GM23338 (cell line): ENCODE measurements around the gene LEPR. TPM values are rescaled to one million over a fixed set of nuclear protein-coding genes. Genes with fewer than 3 reads are reported as not detected.

Source experiments
- ATAC-seq: fragments of 200-7000 bp; cut with Tn5 transposase; 3 replicates; pipeline ENCODE4 v1.9.1; 2020
- DNase-seq: peaks from one replicate; pipeline ENCODE4 v3.0.0-alpha.2; 2015; ENCODE audit warnings: low spot score
- H2AFZ ChIP-seq: fragments of 200-600 bp; sonication (generic); 2 replicates; pipeline ENCODE4 v1.8.0; 2016; ENCODE audit warnings: antibody characterized with exemption, mild to moderate bottlenecking, moderate library complexity
- H3F3A ChIP-seq: fragments of 200-600 bp; sonication (generic); replicated peaks from 2 replicates; pipeline ENCODE4 v1.8.0; 2017; ENCODE audit warnings: antibody characterized with exemption, mixed run types, low read depth
- H3K27ac ChIP-seq: fragments of 200-600 bp; sonication (generic); 2 replicates; pipeline ENCODE4 v1.6.1; 2016; ENCODE audit warnings: low read depth
- H3K27me3 ChIP-seq: fragments of 200-600 bp; sonication (generic); 2 replicates; pipeline ENCODE4 v1.8.0; 2016; ENCODE audit warnings: mild to moderate bottlenecking, mixed run types, moderate library complexity; ENCODE audit not compliant: insufficient read depth
- H3K36me3 ChIP-seq: fragments of 200-600 bp; sonication (generic); 2 replicates; pipeline ENCODE4 v1.8.0; 2016; ENCODE audit warnings: mild to moderate bottlenecking; ENCODE audit not compliant: insufficient read depth
- H3K4me1 ChIP-seq: fragments of 200-600 bp; sonication (generic); 2 replicates; pipeline ENCODE4 v1.8.0; 2016; ENCODE audit warnings: mild to moderate bottlenecking, moderate library complexity; ENCODE audit not compliant: insufficient read depth
- H3K4me2 ChIP-seq: fragments of 200-600 bp; sonication (generic); 2 replicates; pipeline ENCODE4 v1.7.1; 2017; ENCODE audit warnings: mixed run types
- H3K4me3 ChIP-seq: fragments of 200-600 bp; sonication (generic); 2 replicates; pipeline ENCODE4 v1.6.1; 2016; ENCODE audit warnings: mixed run types
- H3K79me2 ChIP-seq: fragments of 200-600 bp; sonication (generic); replicated peaks from 2 replicates; pipeline ENCODE4 v1.8.0; 2017; ENCODE audit warnings: mild to moderate bottlenecking; ENCODE audit not compliant: insufficient read depth
- H3K9me2 ChIP-seq: fragments of 200-600 bp; sonication (generic); 2 replicates; pipeline ENCODE4 v1.8.0; 2017; ENCODE audit not compliant: insufficient read depth
- H4K20me1 ChIP-seq: fragments of 200-600 bp; sonication (generic); replicated peaks from 2 replicates; pipeline ENCODE4 v1.8.0; 2017; ENCODE audit warnings: mild to moderate bottlenecking; ENCODE audit not compliant: insufficient read depth
- H3K27ac Mint-ChIP-seq: 2 replicates; pipeline ENCODE4 v1.8.0; 2020; ENCODE audit warnings: inconsistent platforms, mild to moderate bottlenecking, moderate library complexity, mixed read lengths
- H3K27me3 Mint-ChIP-seq: 3 replicates; pipeline ENCODE4 v1.8.0; 2022; ENCODE audit warnings: low read depth, mild to moderate bottlenecking, moderate library complexity, mixed read lengths, inconsistent platforms; ENCODE audit not compliant: insufficient read depth, poor library complexity
- H3K36me3 Mint-ChIP-seq: 3 replicates; pipeline ENCODE4 v1.8.0; 2021; ENCODE audit warnings: low read depth, mild to moderate bottlenecking, inconsistent platforms, moderate library complexity, mixed read lengths
- H3K4me1 Mint-ChIP-seq: 3 replicates; pipeline ENCODE4 v1.8.0; 2020; ENCODE audit warnings: mild to moderate bottlenecking, inconsistent platforms, mixed read lengths
- H3K4me3 Mint-ChIP-seq: 3 replicates; pipeline ENCODE4 v1.8.0; 2021; ENCODE audit warnings: moderate library complexity, mild to moderate bottlenecking, inconsistent platforms, mixed read lengths
- H3K9me3 Mint-ChIP-seq: 3 replicates; pipeline ENCODE4 v1.8.0; 2020; ENCODE audit warnings: moderate library complexity, mild to moderate bottlenecking, inconsistent platforms, mixed read lengths
- CREB1 ChIP-seq: fragments of 250-450 bp; sonication (Bioruptor Pico); IDR thresholded peaks from 2 replicates; pipeline ENCODE4 v1.5.0; 2020; ENCODE audit warnings: low read depth, mild to moderate bottlenecking, moderate library complexity
- EZH2phosphoT487 ChIP-seq: fragments of 200-600 bp; sonication (generic); IDR thresholded peaks from one replicate; pipeline ENCODE4 v1.8.1; 2018; ENCODE audit warnings: antibody characterized with exemption; ENCODE audit not compliant: unreplicated experiment
- NANOG ChIP-seq: IDR thresholded peaks from 2 replicates; pipeline ENCODE4 v1.6.1; 2016; ENCODE audit warnings: antibody characterized with exemption, borderline replicate concordance
- polyA plus RNA-seq: library from polyadenylated mRNA; unstranded; fragments of >200 nt; fragmentation: Nextera tagmentation; extraction: Ambion mirVana; gene quantifications from 2 replicates; pipeline ENCODE4 v1.2.1, GENCODE V29; 2016
- total RNA-seq: library from RNA; depleted of rRNA; stranded (reverse); fragments of >200 nt; shearing (Covaris generic); gene quantifications from 2 replicates; pipeline ENCODE4 v1.2.3, GENCODE V29; 2014
- TF ChIP-seq, protein P1 (sequence below): fragments of 250-450 bp; sonication (Bioruptor Pico); IDR thresholded peaks from 2 replicates; pipeline ENCODE4 v1.5.0; 2020; ENCODE audit warnings: mild to moderate bottlenecking, moderate library complexity
- TF ChIP-seq, protein P2 (sequence below): IDR thresholded peaks from 2 replicates; pipeline ENCODE4 v1.6.1; 2016; ENCODE audit warnings: antibody characterized with exemption
- TF ChIP-seq, protein P3 (sequence below), 2 experiments: fragments of 200-600 bp in 1 of 2; sonication (generic) in 1 of 2; conservative IDR thresholded peaks; 2 replicates each; pipeline versions ENCODE4 v1.5.1 to v1.6.1; 2016 to 2017; ENCODE audit warnings: antibody characterized with exemption in 2 of 2, low read depth in 2 of 2, mild to moderate bottlenecking in 2 of 2, moderate library complexity in 1 of 2

The LEPR gene
- total and polyA plus RNA-seq, 2 experiments from 2014 or later = 2.1 to 4.7 TPM

DNA sequence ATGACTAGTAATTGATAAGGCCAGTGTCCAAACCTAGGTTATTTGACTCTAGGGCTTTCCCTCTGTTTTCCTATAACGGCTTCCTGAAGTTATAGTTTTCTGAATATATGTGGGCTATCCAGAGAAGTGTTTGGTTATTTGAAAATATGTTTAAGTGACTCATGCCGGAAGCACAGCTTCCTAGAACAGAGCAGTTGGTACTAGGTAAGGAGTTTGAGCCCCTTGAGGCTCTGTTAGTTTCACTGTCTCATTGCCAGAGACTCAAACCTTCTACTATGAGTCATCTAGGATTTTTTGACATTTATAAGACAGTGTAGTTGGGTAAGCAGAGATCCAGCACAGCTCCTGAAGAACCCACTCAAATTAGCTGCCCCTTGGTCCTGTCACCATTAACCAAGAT lies 27.1 kb upstream of the LEPR start:
- H3K9me3 Mint-ChIP-seq = no peaks in the 10 kb centered on the region; the same call in 2 of the 3 replicates
- H3K4me3 Mint-ChIP-seq = no peak overlapping the region
- no peak for DNase-seq

DNA sequence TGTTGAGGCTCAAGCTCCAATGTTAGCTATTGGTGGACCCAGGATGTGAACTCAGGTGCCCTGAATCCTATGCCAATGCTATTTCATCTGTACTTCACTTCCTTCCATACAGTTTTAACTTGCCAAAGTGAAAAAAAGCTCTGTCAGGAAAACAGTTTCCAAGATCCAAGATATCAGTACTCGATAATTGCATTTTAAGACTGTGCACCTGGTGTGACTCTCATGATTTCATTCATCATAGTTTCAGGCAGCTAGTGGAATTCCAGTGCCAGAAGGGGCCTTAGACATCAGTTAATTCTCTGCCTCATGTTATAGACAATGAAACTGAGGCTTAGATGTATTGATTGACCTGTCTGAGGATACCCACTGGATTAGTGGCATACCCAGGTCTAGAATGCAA lies 26.5 kb upstream of the LEPR start:
- Histone ChIP-seq H3K4me1 (peaks cover 4% of the 10 kb centered on the region; the same call in 1 of the 2 replicates), H3K9me2 (no peaks in the 10 kb centered on the region), H3F3A (no peaks in the 10 kb centered on the region), H3K4me3 (no peak overlapping the region), H3K4me2 (no peak overlapping the region), H3K36me3 (no peaks in the 10 kb centered on the region), H3K27me3 (no peaks in the 10 kb centered on the region), H2AFZ (no peak overlapping the region), H3K27ac (no peak overlapping the region), H3K79me2 (no peaks in the 10 kb centered on the region), H4K20me1 (no peaks in the 10 kb centered on the region)
- Mint-ChIP-seq H3K27me3 (no peaks in the 10 kb centered on the region), H3K27ac (no peak overlapping the region), H3K9me3 (no peaks in the 10 kb centered on the region; the same call in 2 of the 3 replicates), H3K4me1 (peaks cover 9% of the 10 kb centered on the region), H3K4me3 (no peak overlapping the region), H3K36me3 (no peaks in the 10 kb centered on the region)
- no peak for TF ChIP-seq CREB1 (CRISPR knock-in tag)
- no peak for TF ChIP-seq NANOG
- TF ChIP-seq, protein P1, sequence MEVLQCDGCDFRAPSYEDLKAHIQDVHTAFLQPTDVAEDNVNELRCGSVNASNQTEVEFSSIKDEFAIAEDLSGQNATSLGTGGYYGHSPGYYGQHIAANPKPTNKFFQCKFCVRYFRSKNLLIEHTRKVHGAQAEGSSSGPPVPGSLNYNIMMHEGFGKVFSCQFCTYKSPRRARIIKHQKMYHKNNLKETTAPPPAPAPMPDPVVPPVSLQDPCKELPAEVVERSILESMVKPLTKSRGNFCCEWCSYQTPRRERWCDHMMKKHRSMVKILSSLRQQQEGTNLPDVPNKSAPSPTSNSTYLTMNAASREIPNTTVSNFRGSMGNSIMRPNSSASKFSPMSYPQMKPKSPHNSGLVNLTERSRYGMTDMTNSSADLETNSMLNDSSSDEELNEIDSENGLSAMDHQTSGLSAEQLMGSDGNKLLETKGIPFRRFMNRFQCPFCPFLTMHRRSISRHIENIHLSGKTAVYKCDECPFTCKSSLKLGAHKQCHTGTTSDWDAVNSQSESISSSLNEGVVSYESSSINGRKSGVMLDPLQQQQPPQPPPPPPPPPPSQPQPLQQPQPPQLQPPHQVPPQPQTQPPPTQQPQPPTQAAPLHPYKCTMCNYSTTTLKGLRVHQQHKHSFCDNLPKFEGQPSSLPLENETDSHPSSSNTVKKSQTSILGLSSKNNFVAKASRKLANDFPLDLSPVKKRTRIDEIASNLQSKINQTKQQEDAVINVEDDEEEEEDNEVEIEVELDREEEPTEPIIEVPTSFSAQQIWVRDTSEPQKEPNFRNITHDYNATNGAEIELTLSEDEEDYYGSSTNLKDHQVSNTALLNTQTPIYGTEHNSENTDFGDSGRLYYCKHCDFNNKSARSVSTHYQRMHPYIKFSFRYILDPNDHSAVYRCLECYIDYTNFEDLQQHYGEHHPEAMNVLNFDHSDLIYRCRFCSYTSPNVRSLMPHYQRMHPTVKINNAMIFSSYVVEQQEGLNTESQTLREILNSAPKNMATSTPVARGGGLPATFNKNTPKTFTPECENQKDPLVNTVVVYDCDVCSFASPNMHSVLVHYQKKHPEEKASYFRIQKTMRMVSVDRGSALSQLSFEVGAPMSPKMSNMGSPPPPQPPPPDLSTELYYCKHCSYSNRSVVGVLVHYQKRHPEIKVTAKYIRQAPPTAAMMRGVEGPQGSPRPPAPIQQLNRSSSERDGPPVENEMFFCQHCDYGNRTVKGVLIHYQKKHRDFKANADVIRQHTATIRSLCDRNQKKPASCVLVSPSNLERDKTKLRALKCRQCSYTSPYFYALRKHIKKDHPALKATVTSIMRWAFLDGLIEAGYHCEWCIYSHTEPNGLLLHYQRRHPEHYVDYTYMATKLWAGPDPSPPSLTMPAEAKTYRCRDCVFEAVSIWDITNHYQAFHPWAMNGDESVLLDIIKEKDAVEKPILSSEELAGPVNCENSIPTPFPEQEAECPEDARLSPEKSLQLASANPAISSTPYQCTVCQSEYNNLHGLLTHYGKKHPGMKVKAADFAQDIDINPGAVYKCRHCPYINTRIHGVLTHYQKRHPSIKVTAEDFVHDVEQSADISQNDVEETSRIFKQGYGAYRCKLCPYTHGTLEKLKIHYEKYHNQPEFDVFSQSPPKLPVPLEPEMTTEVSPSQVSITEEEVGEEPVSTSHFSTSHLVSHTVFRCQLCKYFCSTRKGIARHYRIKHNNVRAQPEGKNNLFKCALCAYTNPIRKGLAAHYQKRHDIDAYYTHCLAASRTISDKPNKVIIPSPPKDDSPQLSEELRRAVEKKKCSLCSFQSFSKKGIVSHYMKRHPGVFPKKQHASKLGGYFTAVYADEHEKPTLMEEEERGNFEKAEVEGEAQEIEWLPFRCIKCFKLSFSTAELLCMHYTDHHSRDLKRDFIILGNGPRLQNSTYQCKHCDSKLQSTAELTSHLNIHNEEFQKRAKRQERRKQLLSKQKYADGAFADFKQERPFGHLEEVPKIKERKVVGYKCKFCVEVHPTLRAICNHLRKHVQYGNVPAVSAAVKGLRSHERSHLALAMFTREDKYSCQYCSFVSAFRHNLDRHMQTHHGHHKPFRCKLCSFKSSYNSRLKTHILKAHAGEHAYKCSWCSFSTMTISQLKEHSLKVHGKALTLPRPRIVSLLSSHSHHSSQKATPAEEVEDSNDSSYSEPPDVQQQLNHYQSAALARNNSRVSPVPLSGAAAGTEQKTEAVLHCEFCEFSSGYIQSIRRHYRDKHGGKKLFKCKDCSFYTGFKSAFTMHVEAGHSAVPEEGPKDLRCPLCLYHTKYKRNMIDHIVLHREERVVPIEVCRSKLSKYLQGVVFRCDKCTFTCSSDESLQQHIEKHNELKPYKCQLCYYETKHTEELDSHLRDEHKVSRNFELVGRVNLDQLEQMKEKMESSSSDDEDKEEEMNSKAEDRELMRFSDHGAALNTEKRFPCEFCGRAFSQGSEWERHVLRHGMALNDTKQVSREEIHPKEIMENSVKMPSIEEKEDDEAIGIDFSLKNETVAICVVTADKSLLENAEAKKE (CRISPR knock-in tag) = no peak
- ATAC-seq (no peak), DNase-seq (no peak)

More for the DNA sequence above, 27.1 kb upstream of the LEPR start:
- no peaks in the 10 kb centered on the region for H3K9me2 ChIP-seq
- no peak overlapping the region for H3K27ac ChIP-seq
- no peak overlapping the region for H3K4me3 ChIP-seq
- peaks cover 9% of the 10 kb centered on the region for H3K4me1 Mint-ChIP-seq
- no peaks in the 10 kb centered on the region for H3K36me3 Mint-ChIP-seq
- no peak overlapping the region for H3K4me2 ChIP-seq
- no peak overlapping the region for H3K27ac Mint-ChIP-seq
- H3K36me3 ChIP-seq = no peaks in the 10 kb centered on the region
- no peaks in the 10 kb centered on the region for H3K79me2 ChIP-seq
- H4K20me1 ChIP-seq = no peaks in the 10 kb centered on the region
- H3F3A ChIP-seq = no peaks in the 10 kb centered on the region
- peaks cover 4% of the 10 kb centered on the region; the same call in 1 of the 2 replicates for H3K4me1 ChIP-seq
- no peak overlapping the region for H2AFZ ChIP-seq
- no peaks in the 10 kb centered on the region for H3K27me3 ChIP-seq
- no peaks in the 10 kb centered on the region for H3K27me3 Mint-ChIP-seq
- ATAC-seq = no peak
- TF ChIP-seq, protein P2, sequence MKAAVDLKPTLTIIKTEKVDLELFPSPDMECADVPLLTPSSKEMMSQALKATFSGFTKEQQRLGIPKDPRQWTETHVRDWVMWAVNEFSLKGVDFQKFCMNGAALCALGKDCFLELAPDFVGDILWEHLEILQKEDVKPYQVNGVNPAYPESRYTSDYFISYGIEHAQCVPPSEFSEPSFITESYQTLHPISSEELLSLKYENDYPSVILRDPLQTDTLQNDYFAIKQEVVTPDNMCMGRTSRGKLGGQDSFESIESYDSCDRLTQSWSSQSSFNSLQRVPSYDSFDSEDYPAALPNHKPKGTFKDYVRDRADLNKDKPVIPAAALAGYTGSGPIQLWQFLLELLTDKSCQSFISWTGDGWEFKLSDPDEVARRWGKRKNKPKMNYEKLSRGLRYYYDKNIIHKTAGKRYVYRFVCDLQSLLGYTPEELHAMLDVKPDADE = no peak
- TF ChIP-seq CREB1 (CRISPR knock-in tag) = no peak
- TF ChIP-seq, protein P3, sequence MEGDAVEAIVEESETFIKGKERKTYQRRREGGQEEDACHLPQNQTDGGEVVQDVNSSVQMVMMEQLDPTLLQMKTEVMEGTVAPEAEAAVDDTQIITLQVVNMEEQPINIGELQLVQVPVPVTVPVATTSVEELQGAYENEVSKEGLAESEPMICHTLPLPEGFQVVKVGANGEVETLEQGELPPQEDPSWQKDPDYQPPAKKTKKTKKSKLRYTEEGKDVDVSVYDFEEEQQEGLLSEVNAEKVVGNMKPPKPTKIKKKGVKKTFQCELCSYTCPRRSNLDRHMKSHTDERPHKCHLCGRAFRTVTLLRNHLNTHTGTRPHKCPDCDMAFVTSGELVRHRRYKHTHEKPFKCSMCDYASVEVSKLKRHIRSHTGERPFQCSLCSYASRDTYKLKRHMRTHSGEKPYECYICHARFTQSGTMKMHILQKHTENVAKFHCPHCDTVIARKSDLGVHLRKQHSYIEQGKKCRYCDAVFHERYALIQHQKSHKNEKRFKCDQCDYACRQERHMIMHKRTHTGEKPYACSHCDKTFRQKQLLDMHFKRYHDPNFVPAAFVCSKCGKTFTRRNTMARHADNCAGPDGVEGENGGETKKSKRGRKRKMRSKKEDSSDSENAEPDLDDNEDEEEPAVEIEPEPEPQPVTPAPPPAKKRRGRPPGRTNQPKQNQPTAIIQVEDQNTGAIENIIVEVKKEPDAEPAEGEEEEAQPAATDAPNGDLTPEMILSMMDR (conservative IDR thresholded peaks at IDR 0.05; ENCODE audit: low read depth in 2 of 2) = no peak
- no peak for TF ChIP-seq EZH2phosphoT487
- TF ChIP-seq NANOG = no peak
